Measurements from ENCODE around the gene BCL10.

Gene BCL10

GRCh38 chr1:85297855-85298629 is 21.6 kb upstream of the BCL10 start:
- DNase-seq (ENCODE audit: low spot score), result no peak

- no peak for DNase-seq (ENCODE audit: low spot score)
Observed at GRCh38 chr1:85297538-85297854, 21.1 kb upstream of the BCL10 start.

- DNase-seq (ENCODE audit: low spot score), result no peak
Observed at GRCh38 chr1:85296980-85297379, 20.5 kb upstream of the BCL10 start.

- no peak for DNase-seq (ENCODE audit: low spot score)
Observed at GRCh38 chr1:85295654-85296053, 19.2 kb upstream of the BCL10 start.

GRCh38 chr1:85295006-85295431 is 18.6 kb upstream of the BCL10 start:
- no peak for DNase-seq (ENCODE audit: low spot score)

GRCh38 chr1:85290826-85291225 is 14.4 kb upstream of the BCL10 start:
- no peak for DNase-seq (ENCODE audit: low spot score)

- no peak for DNase-seq (ENCODE audit: low spot score)
Observed at GRCh38 chr1:85289848-85290335, 13.5 kb upstream of the BCL10 start.

- DNase-seq (ENCODE audit: low spot score), result no peak
Observed at GRCh38 chr1:85289207-85289847, 12.9 kb upstream of the BCL10 start.

- DNase-seq (ENCODE audit: low spot score), result no peak
Observed at GRCh38 chr1:85284202-85284601, 7.8 kb upstream of the BCL10 start.

GRCh38 chr1:85283475-85284199 is 7.2 kb upstream of the BCL10 start:
- no peak for DNase-seq (ENCODE audit: low spot score)

- DNase-seq (ENCODE audit: low spot score), result no peak
Observed at GRCh38 chr1:85282424-85282823, 6.0 kb upstream of the BCL10 start.

GRCh38 chr1:85280636-85281035 is 4.2 kb upstream of the BCL10 start:
- DNase-seq (ENCODE audit: low spot score), result no peak

- no peak for DNase-seq (ENCODE audit: low spot score)
Observed at GRCh38 chr1:85279458-85280080, 3.1 kb upstream of the BCL10 start.

- no peak for DNase-seq (ENCODE audit: low spot score)
Observed at GRCh38 chr1:85278853-85279314, 2.5 kb upstream of the BCL10 start.

- DNase-seq (ENCODE audit: low spot score), result no peak
Observed at GRCh38 chr1:85277802-85278201, 1.4 kb upstream of the BCL10 start.

GRCh38 chr1:85276978-85277639 is 677 bp upstream of the BCL10 start:
- DNase-seq (ENCODE audit: low spot score), result no peak

GRCh38 chr1:85275701-85276214 is 674 bp downstream of the BCL10 start:
- DNase-seq (ENCODE audit: low spot score), result no peak

GRCh38 chr1:85274969-85275453 is 1.4 kb downstream of the BCL10 start:
- DNase-seq (ENCODE audit: low spot score), result no peak

- no peak for DNase-seq (ENCODE audit: low spot score)
Observed at GRCh38 chr1:85273397-85273796, 3.0 kb downstream of the BCL10 start.

GRCh38 chr1:85268801-85269585 is 7.4 kb downstream of the BCL10 start:
- DNase-seq (ENCODE audit: low spot score), result no peak

GRCh38 chr1:85267313-85267712 is 9.1 kb downstream of the BCL10 start:
- DNase-seq (ENCODE audit: low spot score), result no peak
